Activated T-cell treated with anti-CD3 and anti-CD28 coated beads for 24 hours (primary cell): Measurements from ENCODE around the gene ZNF785.
"Not testable (repeated sequence)": the region's sequence is repeated elsewhere in the genome, so short reads cannot be mapped to it uniquely, and the experiment has no call there.

Experiments
- DNase-seq: peaks from one replicate; pipeline ENCODE4 v3.0.0-alpha.2; 2020; ENCODE audit warnings: low read depth

ZNF785 gene

GRCh38 chr16:30539986-30540526 lies 45.4 kb downstream of the ZNF785 start:
- DNase-seq: not testable (repeated sequence)

- DNase-seq: no peak
Measured at GRCh38 chr16:30539000-30539964, 46.2 kb downstream of the ZNF785 start.

- not testable (repeated sequence) for DNase-seq
Measured at GRCh38 chr16:30536391-30537024, 49.0 kb downstream of the ZNF785 start.

- peak; percentile 59 for DNase-seq
Measured at GRCh38 chr16:30535777-30536190, 49.7 kb downstream of the ZNF785 start.

- DNase-seq: no peak
Measured at GRCh38 chr16:30535106-30535776, 50.3 kb downstream of the ZNF785 start.

- peak; percentile 90 for DNase-seq
Measured at GRCh38 chr16:30534368-30535105, 51.0 kb downstream of the ZNF785 start, which contains the start of gene ZNF747. Gene ZNF747 (minus strand): TSS chr16:30534858. CDS start chr16:30534679, 179 bp downstream.

- DNase-seq: no peak
Measured at GRCh38 chr16:30533748-30534367, 51.6 kb downstream of the ZNF785 start.

- no peak for DNase-seq
Measured at GRCh38 chr16:30533146-30533522, 52.4 kb downstream of the ZNF785 start.

- DNase-seq: no peak
Measured at GRCh38 chr16:30532285-30533145, 53.0 kb downstream of the ZNF785 start.
